Trophoblast cell (in vitro differentiated cells and primary cell): ENCODE data around the gene PNPLA2.
A peak's percentile ranks its signal among the peaks of the same experiment; 100 is the strongest.

Experiments used
- DNase-seq, 2 donors: peaks; one replicate each; pipeline ENCODE4 v3.0.0-alpha.2; 2016
- H2AFZ ChIP-seq: 2 replicates; pipeline ENCODE4 v1.6.1; 2013; ENCODE audit warnings: low read length, moderate library complexity, mild to moderate bottlenecking; ENCODE audit not compliant: insufficient read depth, poor library complexity
- H2AK5ac ChIP-seq: 2 replicates; pipeline ENCODE4 v1.6.1; 2013; ENCODE audit warnings: mild to moderate bottlenecking, low read length
- H2BK120ac ChIP-seq: 2 replicates; pipeline ENCODE4 v1.6.1; 2013; ENCODE audit warnings: low read length, mild to moderate bottlenecking, moderate library complexity; ENCODE audit not compliant: insufficient read depth, poor library complexity
- H2BK12ac ChIP-seq: 2 replicates; pipeline ENCODE4 v1.6.1; 2013; ENCODE audit warnings: mild to moderate bottlenecking, low read length, moderate library complexity
- H2BK5ac ChIP-seq: 2 replicates; pipeline ENCODE4 v1.6.1; 2013; ENCODE audit warnings: low read length, low read depth, moderate library complexity, mild to moderate bottlenecking; ENCODE audit not compliant: poor library complexity
- H3K14ac ChIP-seq: 2 replicates; pipeline ENCODE4 v1.6.1; 2013; ENCODE audit warnings: mild to moderate bottlenecking, low read length
- H3K18ac ChIP-seq: 2 replicates; pipeline ENCODE4 v1.6.1; 2013; ENCODE audit warnings: mild to moderate bottlenecking, low read length
- H3K23ac ChIP-seq: 2 replicates; pipeline ENCODE4 v1.6.1; 2013; ENCODE audit warnings: low read length
- H3K27ac ChIP-seq: 2 replicates; pipeline ENCODE4 v1.5.1; 2013; ENCODE audit warnings: low read depth, mild to moderate bottlenecking, inconsistent platforms, low read length, moderate library complexity
- H3K27me3 ChIP-seq: 2 replicates; pipeline ENCODE4 v1.6.1; 2013; ENCODE audit warnings: inconsistent platforms, mild to moderate bottlenecking, low read length, moderate library complexity; ENCODE audit not compliant: insufficient read depth
- H3K36me3 ChIP-seq, 2 experiments: 1 replicate in 1 of 2; 2 replicates in 1 of 2; pipeline ENCODE4 v1.6.1; 2013; ENCODE audit warnings: low read length in 2 of 2, mild to moderate bottlenecking in 2 of 2, moderate library complexity in 1 of 2; ENCODE audit not compliant: insufficient read depth in 2 of 2, control insufficient read depth in 1 of 2
- H3K4ac ChIP-seq: 2 replicates; pipeline ENCODE4 v1.6.1; 2013; ENCODE audit warnings: low read depth, mild to moderate bottlenecking, low read length, moderate library complexity
- H3K4me1 ChIP-seq, 2 experiments: 1 replicate in 1 of 2; 2 replicates in 1 of 2; pipeline ENCODE4 v1.6.1; 2013; ENCODE audit warnings: low read length in 2 of 2, mild to moderate bottlenecking in 2 of 2, moderate library complexity in 1 of 2; ENCODE audit not compliant: insufficient read depth in 2 of 2, control insufficient read depth in 1 of 2
- H3K4me2 ChIP-seq: 2 replicates; pipeline ENCODE4 v1.6.1; 2013; ENCODE audit warnings: inconsistent platforms, mild to moderate bottlenecking, low read length, moderate library complexity
- H3K4me3 ChIP-seq: 2 replicates; pipeline ENCODE4 v1.5.1; 2013; ENCODE audit warnings: mild to moderate bottlenecking, low read depth, low read length, inconsistent platforms
- H3K79me1 ChIP-seq: one replicate; pipeline ENCODE4 v1.6.1; 2013; ENCODE audit warnings: low read length
- H3K79me2 ChIP-seq: 2 replicates; pipeline ENCODE4 v1.6.1; 2013; ENCODE audit warnings: low read length, mild to moderate bottlenecking; ENCODE audit not compliant: control insufficient read depth, insufficient read depth, poor library complexity
- H3K9ac ChIP-seq: 2 replicates; pipeline ENCODE4 v1.6.1; 2013; ENCODE audit warnings: mild to moderate bottlenecking, low read length
- H3K9me3 ChIP-seq: 2 replicates; pipeline ENCODE4 v1.6.1; 2013; ENCODE audit warnings: low read depth, mild to moderate bottlenecking, control low read depth, inconsistent platforms, low read length; ENCODE audit not compliant: insufficient read depth
- H4K12ac ChIP-seq: 2 replicates; pipeline ENCODE4 v1.6.1; 2013; ENCODE audit warnings: low read depth, mild to moderate bottlenecking, low read length, moderate library complexity
- H4K8ac ChIP-seq: 2 replicates; pipeline ENCODE4 v1.6.1; 2013; ENCODE audit warnings: low read depth, mild to moderate bottlenecking, low read length, moderate library complexity
- H4K91ac ChIP-seq: one replicate; pipeline ENCODE4 v1.6.1; 2013; ENCODE audit warnings: low read depth, mild to moderate bottlenecking, low read length, moderate library complexity
- WGBS: extraction: QIAGEN DNeasy Blood & Tissue Kit; methylation state at CpG from one replicate; pipeline ENCODE4 v1.1.7; 2013; ENCODE audit warnings: missing lambda C conversion rate; ENCODE audit not compliant: insufficient read length, insufficient coverage; ENCODE audit errors: extremely low coverage; 5-methylcytosine and 5-hydroxymethylcytosine counted together

The PNPLA2 gene

DNA sequence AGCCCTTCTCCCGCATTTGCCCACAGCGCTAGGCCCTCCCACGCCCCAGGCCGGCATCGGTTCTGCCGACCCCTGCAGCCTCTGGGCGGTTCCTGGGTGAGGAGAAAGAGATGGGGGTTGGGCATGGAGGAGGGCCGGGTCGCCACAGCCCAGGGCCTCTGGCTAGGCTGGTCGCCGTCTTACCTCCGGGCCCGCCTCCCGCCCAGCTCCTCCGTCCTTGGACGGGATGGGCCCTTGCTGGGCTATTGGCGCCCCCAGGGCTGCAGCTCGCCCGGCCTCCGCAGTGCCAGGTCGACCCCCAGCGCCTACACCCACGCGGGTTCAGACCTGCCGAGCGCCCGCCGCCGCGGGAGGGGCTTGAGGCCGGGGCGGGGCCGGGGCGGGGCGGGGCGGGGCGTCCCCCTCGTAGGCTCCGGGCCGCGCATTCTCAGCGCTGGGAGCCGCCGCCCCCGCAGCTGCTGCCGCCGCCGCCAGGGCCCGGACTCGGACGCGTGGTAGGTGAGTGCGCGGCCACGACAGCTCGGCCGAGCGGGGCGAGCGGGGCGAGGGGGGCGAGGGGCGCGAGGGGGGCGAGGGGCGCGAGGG, 13.9 kb downstream of the PNPLA2 start, which contains the start of gene CD151:
CD151 (plus strand) TSS at position 424 of the 585 bp plus-strand sequence. CDS start 3,118 bp downstream, outside the sequence.
- H2BK5ac ChIP-seq: peak within 1 kb of the TSS; percentile 73
- peak within 1 kb of the TSS; percentile 86 for H2BK120ac ChIP-seq
- peak within 1 kb of the TSS; percentile 70 for H3K4ac ChIP-seq
- H2BK12ac ChIP-seq: peak within 1 kb of the TSS; percentile 63
- H3K14ac ChIP-seq: peak within 1 kb of the TSS; percentile 86
- peak within 1 kb of the TSS; percentile 81 for H2AK5ac ChIP-seq
- peak within 1 kb of the TSS; percentile 86 for H3K9ac ChIP-seq
- peak within 1 kb of the TSS; percentile 72 for H3K18ac ChIP-seq
- H3K79me1 ChIP-seq: peaks cover 15% of the 10 kb centered on the region
- H3K79me2 ChIP-seq: peaks cover 12% of the 10 kb centered on the region
- peak within 1 kb of the TSS; percentile 83 for H4K91ac ChIP-seq
- H3K27me3 ChIP-seq: peaks cover 27% of the 10 kb centered on the region
- peak within 1 kb of the TSS; percentile 56 for H2AFZ ChIP-seq
- H3K36me3 ChIP-seq: peaks cover 20 to 22% of the 10 kb centered on the region in 2 experiments
- peak within 1 kb of the TSS; percentile 81 for H4K8ac ChIP-seq
- peak within 1 kb of the TSS; percentile 80 for H3K4me3 ChIP-seq
- DNase-seq: peak; percentile 61 to 74
- no CpG with 5 or more reads among the region's 67 CpGs for WGBS
- H3K23ac ChIP-seq: no peak within 1 kb of the TSS
- H4K12ac ChIP-seq: peak within 1 kb of the TSS; percentile 76
- H3K4me2 ChIP-seq: peak within 1 kb of the TSS; percentile 79
- peaks cover 48 to 49% of the 10 kb centered on the region in 2 experiments for H3K4me1 ChIP-seq
- peak within 1 kb of the TSS; percentile 52 for H3K27ac ChIP-seq
- peaks cover 5% of the 10 kb centered on the region for H3K9me3 ChIP-seq

DNA sequence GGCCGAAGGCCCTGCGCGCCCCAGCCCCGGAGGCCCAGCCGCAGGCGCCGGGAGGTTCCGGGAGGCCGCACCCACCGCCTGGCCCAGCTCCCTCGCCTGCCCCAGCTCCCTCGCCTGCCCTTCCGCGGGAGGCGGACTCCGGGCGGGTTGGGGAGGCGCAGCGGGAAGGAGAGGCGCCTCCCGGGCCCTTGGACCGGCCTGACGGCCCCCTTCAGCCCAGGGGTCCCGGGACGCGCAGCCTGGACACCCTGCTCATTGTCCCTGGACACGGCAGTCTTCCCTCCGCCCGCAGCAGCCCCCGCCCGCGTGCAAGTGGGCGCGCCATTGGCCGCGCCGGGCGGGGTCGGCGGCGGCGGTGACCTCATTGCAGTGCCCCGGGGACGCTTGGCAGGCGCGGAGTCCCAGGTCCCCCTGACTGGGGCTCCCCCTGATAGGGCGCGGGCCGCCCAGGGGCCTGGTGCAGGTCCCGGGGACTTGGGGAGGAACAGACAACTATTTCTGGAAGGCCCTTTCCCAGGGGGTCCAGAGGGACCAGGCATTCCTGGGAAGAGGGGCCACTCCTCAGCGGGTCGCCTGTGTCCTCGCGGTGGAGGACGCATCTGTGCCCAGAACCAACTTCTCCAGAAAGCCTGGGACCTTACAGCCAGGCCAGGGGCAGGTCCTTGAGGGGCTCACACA, 14.5 kb downstream of the PNPLA2 start:
- Histone ChIP-seq H3K9ac (peak overlapping the region; percentile 86), H2AFZ (peak overlapping the region; percentile 56), H2AK5ac (peak overlapping the region; percentile 81), H3K79me1 (peaks cover 15% of the 10 kb centered on the region), H2BK5ac (peak overlapping the region; percentile 73), H3K18ac (peak overlapping the region; percentile 72), H3K4me1 (peaks cover 43 to 44% of the 10 kb centered on the region in 2 experiments), H3K4me3 (peak overlapping the region; percentile 80), H4K91ac (peak overlapping the region; percentile 77), H3K23ac (no peak overlapping the region), H3K4me2 (peak overlapping the region; percentile 66), H3K27me3 (peaks cover 27% of the 10 kb centered on the region), H2BK120ac (peak overlapping the region; percentile 86), H3K14ac (peak overlapping the region; percentile 86), H4K12ac (peak overlapping the region; percentile 76), H3K79me2 (peaks cover 12% of the 10 kb centered on the region), H2BK12ac (peak overlapping the region; percentile 23), H3K9me3 (peaks cover 5% of the 10 kb centered on the region), H4K8ac (peak overlapping the region; percentile 71), H3K4ac (peak overlapping the region; percentile 70), H3K27ac (peak overlapping the region; percentile 52), H3K36me3 (peaks cover 26 to 28% of the 10 kb centered on the region in 2 experiments)
- WGBS: no CpG with 5 or more reads among the region's 55 CpGs
- DNase-seq: peak in 1 of 2 donors; percentile 66

DNA sequence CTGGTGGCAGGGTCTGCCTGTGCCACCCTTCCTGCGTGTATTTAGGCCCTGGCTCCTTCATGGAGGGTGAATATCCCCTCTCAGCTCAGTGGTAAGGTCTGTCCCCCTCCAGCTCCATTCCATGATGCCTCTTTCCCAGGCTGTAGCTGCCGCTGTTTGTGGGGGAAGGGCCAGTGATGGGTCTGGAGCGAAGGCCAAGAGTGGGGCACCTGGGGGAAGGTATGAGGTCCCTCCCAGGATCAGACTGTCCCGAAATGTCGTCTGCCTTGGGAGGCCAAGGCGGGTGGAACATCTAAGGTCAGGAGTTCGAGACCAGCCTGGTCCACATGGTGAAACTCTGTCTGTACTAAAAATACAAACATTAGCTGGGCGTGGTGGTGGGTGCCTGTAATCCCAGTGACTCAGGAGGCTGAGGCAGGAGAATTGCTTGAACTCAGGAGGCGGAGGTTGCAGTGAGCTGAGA, 15.2 kb downstream of the PNPLA2 start:
- H4K8ac ChIP-seq: peak overlapping the region; percentile 71
- H2AFZ ChIP-seq: peak overlapping the region; percentile 56
- peak overlapping the region; percentile 86 for H3K14ac ChIP-seq
- DNase-seq: no peak
- H3K4ac ChIP-seq: peak overlapping the region; percentile 70
- no peak overlapping the region for H3K23ac ChIP-seq
- peak overlapping the region; percentile 76 for H4K12ac ChIP-seq
- peaks cover 5% of the 10 kb centered on the region for H3K9me3 ChIP-seq
- peak overlapping the region; percentile 73 for H2BK5ac ChIP-seq
- peaks cover 38 to 41% of the 10 kb centered on the region in 2 experiments for H3K4me1 ChIP-seq
- peak overlapping the region; percentile 66 for H3K4me2 ChIP-seq
- H3K18ac ChIP-seq: peak overlapping the region; percentile 72
- no peak overlapping the region for H3K27ac ChIP-seq
- H3K79me1 ChIP-seq: peaks cover 15% of the 10 kb centered on the region
- peaks cover 25% of the 10 kb centered on the region for H3K27me3 ChIP-seq
- H3K36me3 ChIP-seq: peaks cover 32 to 35% of the 10 kb centered on the region in 2 experiments
- peak overlapping the region; percentile 81 for H2AK5ac ChIP-seq
- H4K91ac ChIP-seq: peak overlapping the region; percentile 77
- peak overlapping the region; percentile 23 for H2BK12ac ChIP-seq
- peaks cover 12% of the 10 kb centered on the region for H3K79me2 ChIP-seq
- WGBS: no CpG with 5 or more reads among the region's 9 CpGs
- H2BK120ac ChIP-seq: peak overlapping the region; percentile 86
- peak overlapping the region; percentile 80 for H3K4me3 ChIP-seq
- no peak overlapping the region for H3K9ac ChIP-seq

DNA sequence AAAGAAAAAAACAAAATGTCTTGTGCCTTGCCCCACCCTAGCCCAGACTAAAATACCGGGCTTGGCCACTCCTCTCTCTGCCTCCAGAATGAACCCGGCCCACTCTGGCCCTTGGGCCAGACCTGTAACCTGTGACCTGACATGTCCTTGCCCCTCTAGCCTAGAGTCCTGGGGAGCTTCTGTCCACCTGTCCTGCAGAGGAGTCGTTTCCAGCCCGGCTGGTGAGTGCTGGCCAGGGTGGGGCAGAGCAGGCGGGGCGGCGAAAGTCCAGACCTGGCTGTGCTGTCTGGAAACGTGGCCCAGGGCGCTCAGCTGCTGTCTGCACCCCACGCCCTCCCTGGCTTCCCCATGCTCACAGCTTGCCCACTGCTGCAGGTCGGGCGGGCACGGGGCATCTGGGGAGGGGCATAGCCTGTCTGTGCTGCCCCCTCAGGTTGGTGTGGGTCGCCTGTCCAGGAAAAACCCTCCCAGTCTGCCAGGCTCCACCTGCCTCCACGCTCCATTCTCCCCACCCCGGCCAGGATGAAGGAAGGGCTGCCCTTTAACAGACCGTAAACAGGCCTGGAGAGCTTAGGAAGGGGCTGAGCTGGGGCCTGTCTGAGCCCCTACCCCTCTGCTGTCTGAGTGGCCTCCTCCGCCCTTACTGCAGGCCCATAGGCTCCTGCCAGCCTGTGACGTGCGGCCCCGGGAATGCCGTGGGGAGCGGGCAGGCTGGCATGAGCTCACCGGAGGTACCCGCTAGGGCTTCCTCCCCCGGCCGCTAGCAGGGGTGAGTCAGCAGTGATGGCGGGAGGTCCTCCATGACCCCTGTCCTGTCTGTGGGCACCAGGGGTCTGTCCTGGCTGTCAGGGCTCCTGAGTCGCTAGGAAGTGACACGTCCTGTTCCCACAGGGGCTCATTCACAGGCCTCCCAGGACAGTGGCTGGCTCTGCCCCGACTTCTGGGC, 15.9 kb downstream of the PNPLA2 start:
- Histone ChIP-seq H3K18ac (peak overlapping the region; percentile 5), H3K14ac (no peak overlapping the region), H2BK120ac (no peak overlapping the region), H4K12ac (no peak overlapping the region), H2AFZ (no peak overlapping the region), H3K4ac (peak overlapping the region; percentile 8), H3K9ac (no peak overlapping the region), H4K8ac (peak overlapping the region; percentile 14), H3K27ac (no peak overlapping the region), H3K4me3 (no peak overlapping the region), H4K91ac (no peak overlapping the region), H3K27me3 (peaks cover 20% of the 10 kb centered on the region), H2BK12ac (no peak overlapping the region), H3K79me1 (peaks cover 15% of the 10 kb centered on the region), H2BK5ac (no peak overlapping the region), H3K9me3 (peaks cover 5% of the 10 kb centered on the region), H3K4me1 (peaks cover 32 to 33% of the 10 kb centered on the region in 2 experiments), H3K4me2 (peak overlapping the region; percentile 14), H3K79me2 (peaks cover 12% of the 10 kb centered on the region), H3K23ac (no peak overlapping the region), H2AK5ac (no peak overlapping the region), H3K36me3 (peaks cover 40 to 42% of the 10 kb centered on the region in 2 experiments)
- DNase-seq: peak; percentile 54 to 60
- WGBS: no CpG with 5 or more reads among the region's 31 CpGs
